SK-N-DZ (cell line): Measurements from ENCODE around the gene IQUB. TPM values are rescaled to one million over a fixed set of nuclear protein-coding genes. Genes with fewer than 3 reads are reported as not detected.
"Not testable (repeated sequence)": the region's sequence is repeated elsewhere in the genome, so short reads cannot be mapped to it uniquely, and the experiment has no call there.

Source experiments
- DNase-seq: peaks from one replicate; pipeline ENCODE4 v3.0.0-alpha.2; 2015; ENCODE audit warnings: low spot score
- polyA plus RNA-seq, 2 experiments: library from polyadenylated mRNA; depleted of rRNA; stranded (reverse); fragments of >200 nt; gene quantifications; 2 replicates each; pipeline ENCODE4 v1.2.3, GENCODE V29; 2014

Gene IQUB
- polyA plus RNA-seq (2014; cell fraction: cytosol; rRNA removed): not detected in 2 replicates
- 0.23 TPM in 1 of 2 replicates, not detected in the other for polyA plus RNA-seq (2014; cell fraction: nucleus; rRNA removed)

GRCh38 chr7:123534383-123535260 lies at the start of gene IQUB:
Gene IQUB, minus strand, starts transcription at chr7:123534595. Its CDS starts 22,255 bp downstream, at chr7:123512340.
- DNase-seq: peak; percentile 98

DNA sequence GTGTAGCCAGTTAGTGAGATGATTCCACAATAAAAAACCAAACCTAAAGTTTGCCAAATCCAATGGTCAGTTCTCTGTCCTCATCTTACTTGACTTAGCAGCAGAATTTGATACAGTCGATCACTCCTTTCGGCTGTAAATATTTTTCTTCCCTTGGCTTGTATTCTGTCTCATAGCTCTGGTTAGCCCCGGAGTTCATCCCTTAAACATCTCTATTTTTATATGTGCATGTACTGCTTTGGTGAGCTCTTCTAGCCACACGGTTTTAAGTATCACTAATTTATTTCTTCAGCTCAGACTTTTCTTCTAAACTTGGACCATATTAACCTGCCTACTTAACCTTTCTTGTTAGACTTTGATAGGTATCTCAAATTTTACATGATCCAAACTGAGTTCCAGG lies 49.4 kb upstream of the IQUB start:
- DNase-seq: no peak

DNA sequence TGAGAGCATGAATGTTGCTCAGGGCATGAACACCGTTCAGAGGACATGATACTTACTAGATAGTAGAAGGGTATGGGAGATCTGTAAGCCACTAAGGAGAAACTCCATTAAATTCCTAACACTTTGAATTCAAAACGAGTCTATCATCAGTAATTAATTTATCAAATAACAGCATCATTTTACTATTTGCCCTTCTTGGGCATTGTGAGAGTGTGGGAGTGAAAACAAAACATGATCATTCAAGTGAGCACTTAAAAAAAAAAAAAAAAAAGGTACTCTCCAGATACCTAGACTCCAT lies 46.7 kb upstream of the IQUB start:
- no peak for DNase-seq

DNA sequence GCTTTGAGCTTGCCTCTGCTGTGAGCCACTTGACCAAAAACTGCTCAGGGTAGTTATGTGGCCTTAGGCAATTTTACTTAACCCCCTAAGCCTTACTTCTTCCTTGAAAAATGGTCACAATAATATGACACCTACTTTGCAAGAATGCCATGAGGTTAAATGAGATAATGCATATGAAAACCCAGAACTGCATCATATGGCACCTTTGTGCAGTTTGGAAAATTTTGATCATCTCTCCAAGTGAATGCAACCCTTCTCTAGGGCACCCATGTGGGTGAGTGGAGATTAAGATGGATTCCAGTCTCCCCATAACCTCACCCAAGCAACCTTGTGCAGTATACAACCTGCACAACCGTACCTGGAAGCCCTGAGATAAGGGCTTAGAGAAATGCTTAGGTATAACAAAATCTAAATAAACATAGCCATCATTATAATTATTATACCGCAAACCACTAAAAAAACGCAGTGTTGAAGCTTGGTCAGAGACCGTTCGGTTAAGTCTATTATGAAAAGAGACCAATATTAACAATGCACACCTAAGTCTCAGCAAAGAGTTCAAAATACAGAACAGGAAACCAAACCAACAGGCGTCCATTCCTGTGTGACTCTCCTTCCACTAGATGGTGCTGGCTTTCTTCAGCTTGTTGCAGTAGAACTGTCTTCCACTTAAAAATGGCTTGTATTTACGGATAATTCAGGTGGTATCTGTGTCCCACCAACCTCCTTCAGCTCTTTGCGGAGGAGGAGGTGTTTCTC lies 46.2 kb upstream of the IQUB start:
- peak; percentile 59 for DNase-seq

DNA sequence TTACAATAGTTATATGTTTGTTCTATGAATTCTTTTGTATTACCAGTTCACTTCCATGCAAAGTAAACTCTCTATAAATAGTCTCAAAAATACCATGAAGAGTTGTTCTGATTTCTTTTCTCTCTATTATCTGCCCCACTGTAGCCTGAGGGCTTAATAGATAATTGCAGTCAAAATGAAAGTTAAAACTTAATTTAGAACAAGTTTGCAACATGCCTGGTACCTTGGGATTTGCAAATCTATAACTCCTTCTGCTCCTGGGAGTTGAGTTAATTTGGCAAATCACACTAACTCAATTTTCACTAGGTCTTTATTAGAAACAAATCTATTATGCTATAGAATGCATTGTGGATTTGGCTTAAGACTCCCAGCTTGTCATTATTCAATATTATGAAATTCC lies 45.0 kb upstream of the IQUB start:
- no peak for DNase-seq

DNA sequence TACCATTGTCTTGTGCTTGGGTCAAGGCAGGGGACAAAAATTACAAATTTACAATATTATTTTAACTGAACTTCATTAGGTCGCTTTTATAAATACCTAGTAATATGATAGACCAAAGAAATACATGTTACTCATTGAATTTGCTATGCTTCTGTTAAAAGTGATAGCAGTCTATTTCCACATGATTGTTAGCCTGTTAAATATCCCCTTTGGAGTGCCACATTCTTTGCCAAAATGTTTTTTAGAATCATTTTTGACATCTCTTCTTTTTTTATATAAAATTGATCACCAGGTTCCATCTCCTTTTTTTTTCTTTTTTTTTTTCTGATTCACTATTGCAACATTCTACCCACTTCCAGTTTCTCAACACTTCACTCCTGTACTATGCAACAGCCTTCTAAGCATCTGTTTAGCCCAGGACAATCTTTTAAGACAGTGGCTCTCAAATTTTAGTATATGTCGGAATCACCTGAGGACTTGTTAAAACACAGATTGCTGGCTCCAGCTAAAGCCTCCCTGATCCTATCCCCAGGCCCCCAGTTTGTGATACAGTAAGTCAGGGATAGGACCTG lies 39.6 kb upstream of the IQUB start:
- no peak for DNase-seq

GRCh38 chr7:123573341-123573740 lies 38.9 kb upstream of the IQUB start:
- no peak for DNase-seq

DNA sequence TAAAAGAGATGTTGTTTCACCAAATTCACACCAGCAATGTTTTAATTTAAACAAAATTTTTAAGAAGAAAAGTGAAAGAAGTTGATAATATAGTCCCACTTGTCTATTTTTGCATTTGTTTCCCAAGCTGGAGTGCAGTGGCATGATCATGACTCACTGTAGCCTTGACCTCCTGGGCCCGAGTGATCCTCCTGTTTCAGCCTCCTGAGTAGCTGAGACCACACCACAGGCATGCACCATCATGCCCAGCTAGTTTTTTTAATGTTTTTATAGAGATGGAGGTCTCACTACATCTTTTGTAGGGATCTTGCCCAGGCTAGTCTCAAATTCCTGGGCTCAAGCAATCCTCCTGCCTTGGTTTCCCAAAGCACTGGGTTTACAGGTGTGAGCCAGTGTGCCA lies 37.3 kb upstream of the IQUB start:
- DNase-seq: no peak

DNA sequence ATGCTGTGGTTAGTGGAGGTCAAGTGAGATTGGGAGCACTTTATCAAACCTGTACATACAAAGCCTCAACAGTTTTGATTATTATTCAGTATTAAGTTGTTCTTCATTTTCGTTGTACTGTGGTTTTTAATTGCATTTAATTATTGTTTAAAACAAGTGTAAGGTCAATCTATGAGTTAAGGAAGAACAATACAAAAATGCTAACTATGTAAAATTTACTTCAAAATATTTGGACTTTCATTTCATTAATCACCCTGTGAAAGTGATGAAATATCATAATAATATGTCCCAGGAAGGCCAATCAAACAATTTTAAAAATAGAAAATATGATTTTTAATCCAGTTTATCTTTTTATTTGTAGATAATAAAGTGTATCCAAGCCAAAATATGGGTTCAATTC lies 36.8 kb upstream of the IQUB start:
- DNase-seq: no peak

GRCh38 chr7:123570390-123571182 lies 36.2 kb upstream of the IQUB start:
- no peak for DNase-seq

DNA sequence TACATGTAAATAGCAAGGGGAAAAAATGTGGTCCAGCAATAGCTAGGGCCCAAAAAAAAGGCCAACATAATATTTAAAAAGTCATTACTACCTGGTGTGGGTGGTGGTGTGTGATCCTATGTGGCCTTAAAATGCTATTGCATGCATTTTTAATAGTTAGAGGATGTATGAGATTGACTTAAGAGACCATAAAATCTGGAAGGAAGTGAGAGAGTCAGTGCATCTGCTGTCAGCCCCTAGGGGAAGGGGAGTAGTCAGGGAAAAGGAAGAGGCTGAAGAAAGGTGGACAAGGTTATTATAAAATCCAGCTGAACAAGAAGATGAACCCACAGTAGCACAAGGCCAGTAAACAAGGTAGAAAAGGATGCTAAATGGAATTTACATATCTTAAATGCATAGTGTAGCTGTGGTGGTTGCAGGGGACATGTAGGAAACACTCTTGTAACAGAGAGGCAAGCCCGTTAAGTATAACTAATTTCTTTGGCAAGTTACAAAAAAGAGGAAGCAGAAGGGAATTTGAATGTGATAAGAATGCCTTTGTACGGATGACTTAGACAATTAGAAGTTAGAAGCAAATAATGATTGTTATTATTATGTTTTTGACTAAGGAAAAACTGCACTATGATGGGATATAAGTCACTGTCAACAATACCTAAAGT lies 35.1 kb upstream of the IQUB start:
- no peak for DNase-seq

- DNase-seq: no peak
These were observed 27.7 kb upstream of the IQUB start for GRCh38 chr7:123562121-123562520.

GRCh38 chr7:123558289-123558874 lies 24.0 kb upstream of the IQUB start:
- DNase-seq: no peak

- peak; percentile 99 for DNase-seq
These were observed 23.2 kb upstream of the IQUB start, which contains the start of gene NDUFA5 for GRCh38 chr7:123557398-123558288. Gene NDUFA5, minus strand, starts transcription at chr7:123557818. Its CDS starts 23 bp downstream, at chr7:123557795.

- no peak for DNase-seq
These were observed 22.6 kb upstream of the IQUB start for GRCh38 chr7:123557016-123557397.

GRCh38 chr7:123555484-123555883 lies 21.1 kb upstream of the IQUB start:
- no peak for DNase-seq

- DNase-seq: no peak
These were observed 18.8 kb upstream of the IQUB start for GRCh38 chr7:123553159-123553558.

- DNase-seq: no peak
These were observed 18.2 kb upstream of the IQUB start for GRCh38 chr7:123552641-123553040.

GRCh38 chr7:123552134-123552533 lies 17.7 kb upstream of the IQUB start:
- DNase-seq: not testable (repeated sequence)

- no peak for DNase-seq
These were observed 14.0 kb upstream of the IQUB start for GRCh38 chr7:123548406-123548805.
